Lower lobe of right lung (tissue), 2 donors: ENCODE measurements around the gene OR4D1. TPM values are rescaled to one million over a fixed set of nuclear protein-coding genes. Genes with fewer than 3 reads are reported as not detected.
A peak's percentile ranks its signal among the peaks of the same experiment; 100 is the strongest.

Experiments
- ATAC-seq, 2 donors: fragments of 200-7000 bp; cut with Tn5 transposase; one replicate each; pipeline ENCODE4 v1.9.1; 2020 to 2022; ENCODE audit warnings: mild to moderate bottlenecking in 2 of 2, moderate library complexity in 2 of 2
- DNase-seq: peaks from one replicate; pipeline ENCODE4 v3.0.0-alpha.2; 2020
- H3K27ac ChIP-seq: fragments of 200-600 bp; one replicate; pipeline ENCODE4 v1.8.0; 2022
- H3K27me3 ChIP-seq: fragments of 200-600 bp; one replicate; pipeline ENCODE4 v1.8.0; 2022; ENCODE audit warnings: low read depth
- H3K36me3 ChIP-seq: fragments of 200-600 bp; one replicate; pipeline ENCODE4 v1.8.0; 2022; ENCODE audit warnings: mild to moderate bottlenecking
- H3K4me1 ChIP-seq: fragments of 200-600 bp; one replicate; pipeline ENCODE4 v1.8.0; 2022
- H3K4me3 ChIP-seq: fragments of 200-600 bp; one replicate; pipeline ENCODE4 v1.8.0; 2022; ENCODE audit warnings: mild to moderate bottlenecking
- H3K9me3 ChIP-seq: fragments of 200-600 bp; one replicate; pipeline ENCODE4 v1.8.0; 2022
- intact Hi-C: fragments of 100-400 bp; cut with DNase I; formaldehyde crosslinking; loops from one replicate; pipeline ENCODE4 v1.11.0; 2022
- total RNA-seq: library from RNA; stranded (reverse); fragmentation: NEBNext Ultra II Directional; extraction: Animal tissue kit (Norgen Biotek cat#: 25700); gene quantifications from one replicate; pipeline ENCODE4 v1.2.1, GENCODE V29; 2021
- TF ChIP-seq, protein P1 (sequence below): fragments of 200-600 bp; IDR thresholded peaks from one replicate; pipeline ENCODE4 v1.8.0; 2022; ENCODE audit warnings: antibody characterized with exemption, mild to moderate bottlenecking
- donor health status: DM: no; HTN: yes; CAD: no; lungs with severe emphysema.

OR4D1 gene
- total RNA-seq, 1 donor from 2014 or later = not detected

DNA sequence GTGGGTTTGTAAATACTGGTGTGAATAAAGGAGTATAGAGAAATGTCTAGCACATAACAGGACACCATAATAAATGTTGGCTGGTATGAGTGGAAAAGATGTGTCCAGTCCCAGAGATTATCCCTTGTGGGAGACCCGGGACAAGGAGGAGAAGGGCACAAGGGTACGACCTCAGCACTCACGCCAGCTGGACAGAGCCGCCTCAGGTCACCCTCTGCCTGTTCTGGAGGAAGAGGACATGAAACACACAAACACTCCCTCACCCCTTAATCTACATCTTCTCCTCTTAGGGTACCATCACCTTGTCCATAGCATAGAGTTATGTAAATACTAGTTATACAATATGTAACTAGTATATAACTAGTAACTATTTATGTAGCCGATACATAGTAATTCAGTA, 38.2 kb upstream of the OR4D1 start:
- no peak overlapping the region for H3K4me3 ChIP-seq
- H3K9me3 ChIP-seq = no peaks in the 10 kb centered on the region
- no peaks in the 10 kb centered on the region for H3K36me3 ChIP-seq
- intact Hi-C loops = no loop called here
- no peak for DNase-seq
- no peak overlapping the region for H3K27ac ChIP-seq
- no peak for ATAC-seq
- no peaks in the 10 kb centered on the region for H3K4me1 ChIP-seq
- H3K27me3 ChIP-seq = no peaks in the 10 kb centered on the region
- TF ChIP-seq, protein P1, sequence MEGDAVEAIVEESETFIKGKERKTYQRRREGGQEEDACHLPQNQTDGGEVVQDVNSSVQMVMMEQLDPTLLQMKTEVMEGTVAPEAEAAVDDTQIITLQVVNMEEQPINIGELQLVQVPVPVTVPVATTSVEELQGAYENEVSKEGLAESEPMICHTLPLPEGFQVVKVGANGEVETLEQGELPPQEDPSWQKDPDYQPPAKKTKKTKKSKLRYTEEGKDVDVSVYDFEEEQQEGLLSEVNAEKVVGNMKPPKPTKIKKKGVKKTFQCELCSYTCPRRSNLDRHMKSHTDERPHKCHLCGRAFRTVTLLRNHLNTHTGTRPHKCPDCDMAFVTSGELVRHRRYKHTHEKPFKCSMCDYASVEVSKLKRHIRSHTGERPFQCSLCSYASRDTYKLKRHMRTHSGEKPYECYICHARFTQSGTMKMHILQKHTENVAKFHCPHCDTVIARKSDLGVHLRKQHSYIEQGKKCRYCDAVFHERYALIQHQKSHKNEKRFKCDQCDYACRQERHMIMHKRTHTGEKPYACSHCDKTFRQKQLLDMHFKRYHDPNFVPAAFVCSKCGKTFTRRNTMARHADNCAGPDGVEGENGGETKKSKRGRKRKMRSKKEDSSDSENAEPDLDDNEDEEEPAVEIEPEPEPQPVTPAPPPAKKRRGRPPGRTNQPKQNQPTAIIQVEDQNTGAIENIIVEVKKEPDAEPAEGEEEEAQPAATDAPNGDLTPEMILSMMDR = no peak

- H3K27me3 ChIP-seq = no peaks in the 10 kb centered on the region
- H3K4me1 ChIP-seq = no peaks in the 10 kb centered on the region
- H3K36me3 ChIP-seq = no peaks in the 10 kb centered on the region
- no peak for ATAC-seq
- TF ChIP-seq, protein P1 = no peak
- no peaks in the 10 kb centered on the region for H3K9me3 ChIP-seq
- intact Hi-C loops = no loop called here
- no peak overlapping the region for H3K27ac ChIP-seq
- no peak for DNase-seq
- H3K4me3 ChIP-seq = no peak overlapping the region
Measured at GRCh38 chr17:58111676-58112075, 36.5 kb upstream of the OR4D1 start.

DNA sequence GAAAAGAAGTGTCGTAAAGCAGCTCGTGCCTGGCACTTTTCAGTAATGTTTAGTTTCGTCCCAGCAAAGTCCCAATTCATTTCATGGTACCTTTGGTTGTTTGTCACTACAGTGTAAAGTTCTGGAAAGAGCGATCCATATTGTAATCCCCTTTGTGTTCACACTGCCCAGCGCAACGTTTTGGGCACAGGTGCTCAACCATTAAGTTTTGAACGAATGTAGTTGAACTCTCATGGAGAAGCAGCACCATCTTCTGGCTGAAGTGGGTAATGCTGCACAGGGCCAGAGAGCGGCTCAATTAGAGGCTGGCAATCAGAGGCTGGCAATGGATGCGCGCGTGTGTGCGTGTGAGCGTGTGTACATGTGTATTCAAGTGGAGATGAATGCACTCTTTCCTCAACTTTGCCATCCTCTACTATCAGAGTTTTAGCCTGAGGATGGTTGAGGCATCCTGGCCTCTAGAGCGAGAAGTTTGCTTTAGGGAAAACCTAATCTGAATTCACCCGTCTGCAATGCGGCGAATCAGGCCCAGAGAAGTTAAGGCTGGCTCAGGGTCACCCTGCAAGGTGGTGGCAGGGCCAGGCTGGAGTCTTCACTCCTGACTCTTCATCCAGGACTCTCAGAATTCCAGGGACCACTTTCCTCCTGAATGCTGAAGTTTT, 35.1 kb upstream of the OR4D1 start:
- H3K4me3 ChIP-seq = no peak overlapping the region
- H3K4me1 ChIP-seq = no peaks in the 10 kb centered on the region
- peak; percentile 90 to 91 for ATAC-seq
- intact Hi-C loops = no loop called here
- no peaks in the 10 kb centered on the region for H3K36me3 ChIP-seq
- no peaks in the 10 kb centered on the region for H3K9me3 ChIP-seq
- H3K27ac ChIP-seq = no peak overlapping the region
- peak; percentile 75 for DNase-seq
- H3K27me3 ChIP-seq = no peaks in the 10 kb centered on the region
- TF ChIP-seq, protein P1 = peak; percentile 96

DNA sequence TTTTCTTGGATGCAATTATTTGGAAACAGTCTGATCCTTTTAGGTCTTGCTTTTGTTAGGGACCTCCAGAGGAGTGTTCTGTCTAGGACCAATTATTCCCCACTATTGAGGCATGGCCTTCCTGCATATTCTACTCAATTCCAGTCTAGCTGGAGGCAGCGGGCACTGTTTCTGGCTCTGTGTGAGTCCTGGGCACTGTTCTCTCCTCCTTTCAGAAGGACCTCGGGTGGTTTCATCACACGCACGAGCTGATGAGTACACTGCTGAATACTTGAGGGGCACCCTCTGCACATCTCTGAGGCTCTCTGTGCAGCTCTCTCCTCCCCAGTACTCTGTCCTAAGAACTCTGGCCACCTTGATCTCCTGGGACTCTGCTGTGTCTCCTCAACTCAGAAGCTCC, 34.2 kb upstream of the OR4D1 start:
- ATAC-seq (no peak), DNase-seq (no peak)
- Histone ChIP-seq H3K4me3 (no peak overlapping the region), H3K27me3 (peaks cover 4% of the 10 kb centered on the region), H3K36me3 (no peaks in the 10 kb centered on the region), H3K4me1 (no peaks in the 10 kb centered on the region), H3K27ac (no peak overlapping the region), H3K9me3 (no peaks in the 10 kb centered on the region)
- TF ChIP-seq, protein P1 = no peak
- intact Hi-C loops = no loop called here

DNA sequence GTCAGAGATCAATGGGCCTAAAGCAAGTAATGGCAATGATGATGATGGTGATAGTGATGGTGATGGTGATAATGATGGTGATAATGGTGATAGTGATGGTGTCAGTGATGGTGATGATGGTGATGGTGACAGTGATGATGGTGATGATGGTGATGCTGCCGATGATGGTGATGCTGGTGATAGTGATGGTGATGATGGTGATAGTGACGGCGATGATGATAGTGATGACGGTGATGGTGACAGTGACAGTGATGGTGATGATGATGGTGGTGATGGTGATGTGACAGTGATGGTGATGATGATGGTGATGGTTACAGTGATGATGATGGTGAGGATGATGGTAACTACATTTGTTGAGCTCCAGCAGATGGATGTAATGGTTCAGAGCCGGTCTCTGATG, 30.8 kb upstream of the OR4D1 start:
- TF ChIP-seq, protein P1 = no peak
- Histone ChIP-seq H3K27me3 (peaks cover 4% of the 10 kb centered on the region), H3K9me3 (no peaks in the 10 kb centered on the region), H3K4me1 (no peaks in the 10 kb centered on the region), H3K27ac (no peak overlapping the region), H3K4me3 (no peak overlapping the region), H3K36me3 (no peaks in the 10 kb centered on the region)
- intact Hi-C loops = no loop called here
- DNase-seq (no peak), ATAC-seq (no peak)
